Kasumi-1 (cell line): ENCODE measurements around the gene IL7R.
A peak's percentile ranks its signal among the peaks of the same experiment; 100 is the strongest.
"Not testable (repeated sequence)": the region's sequence is repeated elsewhere in the genome, so short reads cannot be mapped to it uniquely, and the experiment has no call there.

ENCODE experiments used
- DNase-seq, 2 experiments: peaks; one replicate each; lab custom pipeline; 2025; lab: John Stamatoyannopoulos, UW

Gene IL7R

DNA sequence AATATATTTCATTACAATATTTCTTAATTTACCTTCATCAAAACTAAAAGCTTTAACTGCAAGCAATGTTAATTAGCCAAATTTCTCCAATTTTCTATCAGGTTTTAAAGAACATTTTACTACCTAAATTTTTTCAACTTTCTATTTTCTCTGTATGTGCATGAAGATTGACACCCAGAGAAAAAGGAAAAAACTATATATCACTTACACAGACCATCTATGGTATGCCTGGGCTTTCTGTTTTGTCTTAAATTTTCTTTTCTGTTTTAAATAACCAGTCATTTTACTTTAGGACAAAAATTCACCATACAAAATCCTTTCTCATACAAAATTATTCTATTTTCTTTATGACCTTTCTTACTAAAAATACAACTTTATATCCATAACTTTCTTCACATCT, 13.8 kb upstream of the IL7R start:
- no peak for DNase-seq

DNA sequence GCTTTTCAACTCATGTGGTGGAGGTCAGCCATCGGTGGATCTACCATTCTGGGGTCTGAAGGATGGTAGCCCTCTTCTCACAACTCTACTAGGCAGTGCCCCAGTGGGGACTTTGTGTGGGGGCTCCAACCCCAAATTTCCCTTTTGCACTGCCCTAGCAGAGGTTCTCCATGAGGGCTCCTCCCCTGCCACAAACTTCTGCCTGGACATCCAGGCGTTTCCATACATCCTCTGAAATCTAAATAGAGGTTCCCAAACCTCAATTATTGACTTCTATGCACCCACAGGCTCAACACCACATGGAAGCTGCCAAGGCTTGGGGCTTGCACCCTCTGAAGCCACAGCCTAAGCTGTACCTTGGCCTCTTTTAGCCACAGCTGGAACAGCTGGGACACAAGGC, 11.2 kb upstream of the IL7R start:
- DNase-seq = not testable (repeated sequence)

GRCh38 chr5:35847491-35847890, 9.2 kb upstream of the IL7R start:
- no peak for DNase-seq

- no peak for DNase-seq
These were observed 8.7 kb upstream of the IL7R start for GRCh38 chr5:35847961-35848360.

GRCh38 chr5:35849860-35850259, 6.8 kb upstream of the IL7R start:
- no peak for DNase-seq

GRCh38 chr5:35850967-35851680, 5.6 kb upstream of the IL7R start:
- no peak for DNase-seq

DNA sequence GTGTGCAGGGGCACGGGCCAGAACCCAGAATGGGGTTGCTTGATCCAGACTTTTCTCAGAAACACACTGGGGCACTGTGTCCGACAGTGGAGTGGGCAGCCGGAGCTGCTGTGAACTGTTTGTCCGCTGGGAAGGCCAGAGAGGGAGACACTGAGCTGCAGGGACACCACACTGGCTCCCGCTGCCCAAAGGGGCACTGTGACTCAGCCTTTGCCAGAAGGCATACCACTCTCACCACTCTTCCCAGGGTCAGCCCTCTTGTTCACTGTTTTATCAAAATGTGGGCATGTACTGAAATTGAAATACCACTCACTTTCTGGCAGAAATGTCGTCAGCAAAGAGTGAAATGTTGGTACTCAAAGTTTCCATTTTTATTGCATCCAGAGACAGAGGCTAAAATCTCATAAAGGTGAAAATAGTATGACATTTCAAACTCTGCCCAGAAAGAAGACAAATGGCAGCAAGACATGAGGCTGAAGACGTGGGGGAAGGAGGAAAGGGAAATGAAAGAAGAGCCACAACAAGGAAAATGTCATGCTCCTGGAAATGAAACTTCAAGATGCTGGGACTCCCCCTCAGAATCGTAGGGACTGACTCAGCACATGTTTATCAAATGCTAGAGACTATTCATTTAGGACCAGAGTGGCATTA, 4.5 kb upstream of the IL7R start:
- peak in 1 of 2 experiments; percentile 6 for DNase-seq

GRCh38 chr5:35852773-35853172, 3.9 kb upstream of the IL7R start:
- no peak for DNase-seq

DNA sequence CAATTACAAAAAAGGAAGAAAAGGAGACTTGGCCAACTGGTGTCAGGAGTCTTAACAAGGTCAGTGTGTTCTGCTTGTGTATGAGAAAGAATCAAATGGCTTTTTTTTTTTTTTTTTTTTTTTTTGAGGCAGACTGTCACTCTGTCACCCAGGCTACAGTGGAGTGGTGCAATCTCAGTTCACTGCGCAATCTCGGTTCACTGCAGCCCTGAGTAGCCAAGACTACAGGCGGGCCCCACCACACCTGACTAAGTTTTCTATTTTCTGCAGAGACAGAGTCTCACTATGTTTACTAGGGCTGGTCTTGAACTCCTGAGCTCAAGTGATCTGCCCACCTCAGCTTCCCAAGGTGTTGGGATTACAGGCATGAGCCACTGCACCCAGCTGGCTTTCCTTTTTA, 3.1 kb upstream of the IL7R start:
- DNase-seq = no peak

GRCh38 chr5:35854248-35854647, 2.4 kb upstream of the IL7R start:
- no peak for DNase-seq

DNA sequence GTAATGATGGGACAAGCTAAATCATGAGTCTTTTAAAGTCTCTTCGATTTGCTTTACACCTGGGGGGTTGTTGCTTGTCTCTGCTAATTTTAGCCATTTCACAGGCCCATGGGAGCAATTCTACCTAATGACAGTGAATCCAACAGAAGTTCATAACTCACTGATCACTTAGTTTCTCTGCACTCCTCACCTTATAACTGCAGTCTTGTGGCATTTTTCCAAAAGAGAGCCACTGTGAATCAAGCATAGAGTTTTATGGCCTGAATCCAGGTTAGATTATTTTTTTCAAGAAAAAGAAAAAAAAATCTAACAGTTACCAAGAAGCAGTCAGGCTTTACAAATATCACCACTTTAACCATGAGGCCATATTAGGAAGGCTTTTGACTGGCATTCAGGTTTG, 1.5 kb upstream of the IL7R start:
- DNase-seq = no peak

GRCh38 chr5:35856186-35856764, 416 bp upstream of the IL7R start:
- DNase-seq = not testable (repeated sequence)

- DNase-seq = no peak
These were observed 1.0 kb downstream of the IL7R start for GRCh38 chr5:35857606-35858205.

- no peak for DNase-seq
These were observed 2.5 kb downstream of the IL7R start for GRCh38 chr5:35859101-35859661.

DNA sequence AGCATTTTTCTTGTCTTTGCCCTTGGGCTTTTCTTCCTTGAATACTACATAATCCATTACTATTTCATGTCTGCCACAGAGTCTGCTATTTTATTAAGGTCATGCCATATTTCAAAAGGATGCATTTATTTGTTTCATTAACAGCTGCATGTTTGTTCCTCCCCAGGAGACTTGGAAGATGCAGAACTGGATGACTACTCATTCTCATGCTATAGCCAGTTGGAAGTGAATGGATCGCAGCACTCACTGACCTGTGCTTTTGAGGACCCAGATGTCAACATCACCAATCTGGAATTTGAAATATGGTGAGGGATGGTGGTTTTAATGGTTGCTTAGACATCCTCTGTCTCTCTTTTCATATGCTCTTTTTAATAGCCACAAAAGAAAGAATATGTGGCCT, 4.0 kb downstream of the IL7R start:
- DNase-seq = no peak

- no peak for DNase-seq
These were observed 5.0 kb downstream of the IL7R start for GRCh38 chr5:35861718-35862117.

GRCh38 chr5:35862126-35862525, 5.4 kb downstream of the IL7R start:
- DNase-seq = no peak

DNA sequence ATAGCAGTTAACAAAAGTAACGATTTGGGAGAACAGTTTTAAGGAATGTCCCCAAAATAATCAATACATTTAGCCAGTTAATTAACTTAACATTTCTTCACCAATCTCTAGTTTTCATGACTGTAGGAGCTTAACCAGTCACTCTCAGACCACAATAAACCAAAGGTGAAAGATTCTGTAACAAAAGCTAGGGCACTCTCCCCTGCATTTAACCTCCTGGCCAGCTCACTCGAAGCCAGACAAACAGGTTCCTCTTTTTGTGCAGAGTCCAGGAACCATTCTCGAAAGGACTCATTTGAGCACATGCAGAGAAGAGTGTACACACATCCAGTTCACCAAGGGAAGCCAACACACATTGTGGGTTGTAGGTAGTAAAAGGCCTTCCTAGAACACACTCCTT, 6.5 kb downstream of the IL7R start:
- peak; percentile 63 to 82 for DNase-seq

DNA sequence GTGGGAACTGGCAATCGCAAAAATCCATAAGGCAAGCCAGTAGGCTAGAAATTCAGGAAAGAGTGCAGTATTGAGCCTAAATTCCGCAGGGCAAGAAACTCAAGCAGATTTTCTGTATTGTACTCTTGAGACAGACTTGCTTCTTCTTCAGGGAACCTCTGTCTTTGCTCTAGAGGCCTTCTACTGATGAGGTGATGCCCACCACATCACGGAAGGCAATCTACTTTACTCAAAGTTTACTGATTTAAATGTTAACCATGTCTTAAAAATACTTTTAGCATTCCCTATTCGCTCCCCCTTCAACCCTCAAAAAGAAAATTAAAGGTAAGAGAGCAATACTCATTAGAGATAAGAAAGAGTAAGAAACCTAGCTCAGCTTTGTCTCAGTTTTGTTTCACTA, 11.3 kb downstream of the IL7R start:
- no peak for DNase-seq

DNA sequence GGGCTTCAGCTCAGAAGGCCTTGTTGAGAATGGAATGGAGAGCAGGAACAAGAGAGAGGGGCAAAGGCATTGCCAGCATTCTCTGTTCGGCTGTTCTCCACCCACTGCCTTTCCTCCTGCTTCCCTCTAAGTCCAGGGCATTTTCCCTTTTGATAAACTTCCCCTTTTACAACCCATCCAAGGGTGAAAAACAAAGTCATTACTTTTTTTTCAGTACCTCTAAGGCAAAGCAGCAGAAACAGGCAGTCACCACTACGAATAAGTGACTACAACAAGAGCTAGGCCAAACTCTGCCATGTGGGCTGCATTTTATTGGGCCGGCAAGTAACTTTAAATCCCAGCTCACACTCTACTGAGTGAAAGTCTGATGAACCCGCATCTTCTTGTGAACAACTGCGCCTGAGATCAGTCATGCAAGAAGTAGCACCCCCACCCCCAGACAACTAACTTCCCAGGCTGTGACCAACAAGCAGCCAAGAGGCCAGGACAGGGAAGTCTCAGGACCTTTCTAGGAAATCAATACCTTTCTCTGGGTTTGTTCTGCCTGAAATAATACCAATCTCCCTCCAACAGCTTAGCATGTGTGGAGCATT, 13.1 kb downstream of the IL7R start:
- peak in 1 of 2 experiments; percentile 12 for DNase-seq

DNA sequence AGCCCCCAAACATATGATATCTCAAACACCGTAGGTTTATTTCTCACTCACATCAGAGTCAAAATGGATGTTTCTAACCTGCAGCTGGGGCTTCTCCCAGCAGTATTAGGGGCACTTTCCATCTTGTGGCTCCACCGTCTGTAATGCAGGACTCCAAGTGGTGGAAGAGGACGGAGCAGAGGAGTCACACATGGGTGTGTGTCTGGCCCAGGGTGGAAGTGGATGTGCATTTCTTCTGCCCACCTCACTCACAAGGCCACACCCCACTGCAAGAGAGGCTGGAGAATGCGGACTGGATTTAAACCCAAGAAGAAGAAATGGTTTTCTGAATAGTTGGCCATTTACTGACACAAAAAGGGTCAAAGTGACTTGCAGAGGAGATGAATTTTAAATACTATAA, 13.9 kb downstream of the IL7R start:
- DNase-seq = no peak

DNA sequence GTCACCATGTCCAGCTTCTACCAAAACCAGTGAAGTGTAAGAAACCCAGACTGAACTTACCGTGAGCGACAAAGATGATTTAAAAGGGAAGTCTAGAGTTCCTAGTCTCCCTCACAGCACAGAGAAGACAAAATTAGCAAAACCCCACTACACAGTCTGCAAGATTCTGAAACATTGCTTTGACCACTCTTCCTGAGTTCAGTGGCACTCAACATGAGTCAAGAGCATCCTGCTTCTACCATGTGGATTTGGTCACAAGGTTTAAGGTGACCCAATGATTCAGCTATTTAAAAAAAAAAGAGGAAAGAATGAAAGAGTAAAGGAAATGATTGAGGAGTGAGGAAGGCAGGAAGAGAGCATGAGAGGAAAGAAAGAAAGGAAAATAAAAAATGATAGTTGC, 19.8 kb downstream of the IL7R start:
- peak; percentile 20 to 23 for DNase-seq
